SK-N-SH (cell line): ENCODE measurements around the gene ZRANB2.

Experiments
- EZH2phosphoT487 ChIP-seq: fragments of 200-600 bp; sonication (generic); IDR thresholded peaks from 2 replicates; pipeline ENCODE4 v1.6.1; 2017; ENCODE audit warnings: low read depth, mixed run types, mild to moderate bottlenecking, antibody characterized with exemption, moderate library complexity, borderline replicate concordance
- JUND ChIP-seq: IDR thresholded peaks from 2 replicates; pipeline ENCODE4 v1.4.0; 2012

DNA sequence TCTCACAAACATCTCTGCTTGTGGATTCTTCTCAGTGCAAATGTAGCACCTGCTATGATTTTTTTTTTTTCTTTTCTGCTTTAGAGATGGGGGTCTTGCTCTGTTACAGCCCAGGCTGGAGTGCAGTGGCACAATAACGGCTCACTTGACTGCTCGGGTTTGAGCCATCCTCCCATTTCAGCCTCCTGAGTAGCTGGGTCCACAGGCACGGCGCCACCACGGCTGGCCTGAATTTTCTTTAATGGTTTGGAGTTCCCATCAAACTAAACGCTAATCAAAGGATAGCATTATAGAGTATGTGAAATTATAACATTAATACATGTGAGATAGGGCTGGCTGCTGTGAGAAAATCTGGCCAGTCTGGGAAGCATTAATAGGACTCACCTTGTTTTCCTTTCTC lies 26.0 kb downstream of the ZRANB2 start:
- no peak for TF ChIP-seq EZH2phosphoT487
- no peak for TF ChIP-seq JUND
